Daoy (cell line): Measurements from ENCODE around the gene ENPP3. TPM values are rescaled to one million over a fixed set of nuclear protein-coding genes. Genes with fewer than 3 reads are reported as not detected.
"Not testable (repeated sequence)": the region's sequence is repeated elsewhere in the genome, so short reads cannot be mapped to it uniquely, and the experiment has no call there.

Source experiments
- DNase-seq: peaks from one replicate; pipeline ENCODE4 v3.0.0-alpha.2; 2015; ENCODE audit warnings: low read depth
- total RNA-seq: library from RNA; depleted of rRNA; stranded (reverse); fragments of >200 nt; shearing (Covaris generic); gene quantifications from 2 replicates; pipeline ENCODE4 v1.2.3, GENCODE V29; 2014

The ENPP3 gene
- total RNA-seq, 1 experiment from 2014 or later: not detected

- DNase-seq: no peak
These were observed 99.0 kb downstream of the ENPP3 start for GRCh38 chr6:131736003-131736596.

GRCh38 chr6:131736811-131737210 lies 99.7 kb downstream of the ENPP3 start:
- DNase-seq: no peak

- DNase-seq: no peak
These were observed 102.0 kb downstream of the ENPP3 start for GRCh38 chr6:131739136-131739535.

GRCh38 chr6:131740161-131740560 lies 103.1 kb downstream of the ENPP3 start:
- DNase-seq: peak; percentile 53

- no peak for DNase-seq
These were observed 104.7 kb downstream of the ENPP3 start for GRCh38 chr6:131741688-131742393.

GRCh38 chr6:131744432-131745287 lies 107.6 kb downstream of the ENPP3 start:
- DNase-seq: no peak

GRCh38 chr6:131745476-131745875 lies 108.4 kb downstream of the ENPP3 start:
- no peak for DNase-seq

GRCh38 chr6:131747821-131748353 lies 110.8 kb downstream of the ENPP3 start:
- DNase-seq: no peak

- DNase-seq: no peak
These were observed 111.9 kb downstream of the ENPP3 start for GRCh38 chr6:131749023-131749422.

GRCh38 chr6:131751012-131751715 lies 114.1 kb downstream of the ENPP3 start:
- not testable (repeated sequence) for DNase-seq

- DNase-seq: no peak
These were observed 117.0 kb downstream of the ENPP3 start for GRCh38 chr6:131754088-131754487.

- peak; percentile 38 for DNase-seq
These were observed 117.8 kb downstream of the ENPP3 start for GRCh38 chr6:131754715-131755567.

- DNase-seq: peak; percentile 42
These were observed 118.5 kb downstream of the ENPP3 start for GRCh38 chr6:131755597-131755996.

GRCh38 chr6:131756039-131756438 lies 118.9 kb downstream of the ENPP3 start:
- no peak for DNase-seq

GRCh38 chr6:131758920-131759319 lies 121.8 kb downstream of the ENPP3 start:
- DNase-seq: no peak

GRCh38 chr6:131761060-131761761 lies 124.1 kb downstream of the ENPP3 start:
- DNase-seq: peak; percentile 11

GRCh38 chr6:131761762-131762067 lies 124.6 kb downstream of the ENPP3 start:
- DNase-seq: no peak

GRCh38 chr6:131762984-131763383 lies 125.9 kb downstream of the ENPP3 start:
- DNase-seq: no peak

GRCh38 chr6:131763749-131764148 lies 126.6 kb downstream of the ENPP3 start:
- DNase-seq: no peak

- DNase-seq: no peak
These were observed 127.2 kb downstream of the ENPP3 start for GRCh38 chr6:131764350-131764749.
